Lower leg skin (tissue), 3 donors: ENCODE results near the gene STAB1.

ENCODE experiments used
- CTCF ChIP-seq, 3 donors: fragments of 450-650 bp; IDR thresholded peaks; one replicate each; pipeline ENCODE4 v1.5.1; 2016; ENCODE audit warnings: antibody characterized with exemption in 3 of 3, mild to moderate bottlenecking in 3 of 3, moderate library complexity in 2 of 3
- POLR2A ChIP-seq, 2 donors: fragments of 450-650 bp; IDR thresholded peaks; one replicate each; pipeline ENCODE4 v1.6.1; 2016 to 2017; ENCODE audit warnings: antibody characterized with exemption in 2 of 2, mild to moderate bottlenecking in 1 of 2, moderate library complexity in 1 of 2

- no peak for TF ChIP-seq CTCF (IDR thresholded peaks at IDR 0.05)
- no peak for TF ChIP-seq POLR2A (IDR thresholded peaks at IDR 0.05)
Observed at GRCh38 chr3:52461874-52462273, 33.3 kb upstream of the STAB1 start.
